GM04503 (cell line): Measurements from ENCODE around the gene CCT8.
"Not testable (repeated sequence)": the region's sequence is repeated elsewhere in the genome, so short reads cannot be mapped to it uniquely, and the experiment has no call there.

Source experiments
- DNase-seq: peaks from one replicate; pipeline ENCODE4 v3.0.0-alpha.2; 2012; ENCODE audit warnings: low read depth

CCT8 gene

DNA sequence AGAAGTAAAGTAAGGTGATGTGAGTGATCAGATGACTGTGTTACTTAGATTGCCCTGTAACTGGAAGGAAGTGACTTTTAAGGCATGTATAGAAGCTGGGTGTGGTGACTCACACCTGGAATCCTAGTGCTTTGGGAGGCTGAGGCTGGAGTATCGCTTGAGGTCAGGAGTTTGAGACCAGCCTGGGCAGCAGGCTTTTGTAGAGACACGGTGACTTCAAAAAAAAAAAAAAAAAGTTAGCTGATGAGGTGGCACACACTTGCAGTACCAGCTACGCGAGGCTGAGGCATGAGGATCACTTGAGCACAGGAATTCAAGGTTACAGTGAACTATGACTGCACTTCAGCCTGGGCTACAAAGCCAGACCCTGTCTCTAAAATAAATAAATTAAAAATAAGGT lies 51.3 kb downstream of the CCT8 start:
- DNase-seq = no peak

DNA sequence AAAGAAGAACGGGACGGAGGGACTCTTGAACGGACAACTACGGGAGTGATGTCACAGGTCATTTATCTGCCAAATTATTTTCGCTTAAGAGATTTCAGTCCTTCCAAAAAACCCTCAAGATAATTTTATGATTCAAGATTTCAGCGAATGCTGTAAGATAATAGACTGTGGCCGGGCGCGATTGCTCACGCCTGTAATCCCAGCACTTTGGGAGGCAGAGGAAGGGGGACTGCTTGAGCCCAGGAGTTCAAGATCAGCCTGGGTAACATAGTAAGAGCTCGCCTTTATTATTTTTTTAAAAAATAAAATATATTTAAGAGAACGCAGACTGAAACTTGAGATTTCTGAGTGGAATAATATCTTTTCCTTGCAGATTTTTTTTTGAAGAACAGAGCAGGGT lies 54.9 kb downstream of the CCT8 start:
- no peak for DNase-seq

DNA sequence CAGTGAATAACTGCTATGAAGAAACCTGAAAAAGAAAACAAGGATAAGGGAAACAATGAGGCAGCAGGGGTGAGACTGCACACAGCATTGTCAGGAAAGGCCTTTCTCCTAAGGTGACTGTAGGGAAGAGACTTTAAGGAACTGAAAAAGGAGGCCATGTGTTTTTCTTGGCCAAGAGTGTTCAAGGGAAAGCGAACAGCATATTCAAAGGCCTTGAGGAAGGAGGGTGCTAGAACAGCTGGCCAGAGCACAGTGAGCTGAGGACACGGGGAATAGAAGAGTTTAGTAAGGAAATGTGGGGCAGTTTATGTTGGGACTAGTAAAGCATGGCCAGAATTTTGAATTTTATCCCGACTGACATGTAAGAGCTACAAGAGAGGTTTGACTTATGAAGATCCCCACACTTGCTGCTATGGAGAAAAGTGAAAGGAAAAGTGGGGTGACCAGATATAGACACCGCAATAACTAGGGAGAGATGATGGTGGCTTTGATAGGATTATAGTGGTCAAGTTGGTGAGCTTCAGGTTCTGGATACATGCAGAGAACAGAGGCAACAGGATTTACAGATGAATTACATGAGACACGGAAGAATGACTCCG lies 55.7 kb downstream of the CCT8 start:
- no peak for DNase-seq

DNA sequence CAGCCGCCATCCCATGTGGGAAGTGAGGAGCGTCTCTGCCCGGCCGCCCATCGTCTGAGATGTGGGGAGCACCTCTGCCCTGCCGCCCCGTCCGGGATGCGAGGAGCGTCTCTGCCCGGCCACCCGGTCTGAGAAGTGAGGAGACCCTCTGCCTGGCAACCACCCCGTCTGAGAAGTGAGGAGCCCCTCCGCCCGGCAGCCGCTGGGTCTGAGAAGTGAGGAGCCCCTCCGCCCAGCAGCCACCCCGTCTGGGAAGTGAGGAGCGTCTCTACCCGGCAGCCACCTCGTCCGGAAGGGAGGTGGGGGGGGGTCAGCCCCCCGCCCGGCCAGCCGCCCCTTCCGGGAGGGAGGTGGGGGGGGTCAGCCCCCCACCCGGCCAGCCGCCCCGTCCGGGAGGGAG lies 62.2 kb downstream of the CCT8 start:
- not testable (repeated sequence) for DNase-seq

DNA sequence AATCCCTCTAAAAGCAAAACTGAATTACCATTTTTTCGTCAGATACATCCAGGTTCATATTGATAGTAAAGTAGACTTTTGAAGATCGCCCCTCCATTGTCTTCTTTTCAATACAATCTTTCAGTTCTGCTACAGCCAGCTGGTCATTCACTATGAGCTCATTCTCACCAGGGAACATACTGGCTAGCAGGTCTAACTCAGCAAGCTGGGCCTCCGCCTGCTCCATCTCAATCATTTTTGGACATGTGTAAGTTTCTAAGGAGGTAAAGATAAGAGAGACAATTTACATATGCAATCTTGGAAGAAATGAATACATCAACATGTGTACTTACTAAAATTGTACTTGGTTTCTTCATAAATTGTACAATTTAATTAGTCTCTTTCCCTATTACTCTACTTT lies 65.1 kb downstream of the CCT8 start:
- DNase-seq = no peak

DNA sequence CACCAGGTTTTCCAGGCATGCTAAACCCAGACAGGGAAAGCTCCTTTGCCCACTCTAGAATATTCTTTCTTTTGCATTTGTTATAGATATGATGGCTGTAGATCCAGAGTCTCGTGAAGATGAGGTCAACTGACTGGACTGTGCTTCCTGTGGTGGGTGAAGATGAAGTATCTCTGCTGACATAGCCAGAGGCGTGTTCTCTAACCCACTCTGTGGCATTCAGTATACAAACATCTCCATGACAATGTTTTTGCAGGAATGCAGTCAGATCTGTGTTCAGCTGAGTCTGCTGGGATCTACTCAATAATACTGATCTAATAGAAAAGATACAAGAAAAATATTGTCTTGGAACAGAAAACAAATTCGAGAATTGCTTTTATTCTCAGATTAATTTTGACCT lies 65.6 kb downstream of the CCT8 start:
- no peak for DNase-seq

DNA sequence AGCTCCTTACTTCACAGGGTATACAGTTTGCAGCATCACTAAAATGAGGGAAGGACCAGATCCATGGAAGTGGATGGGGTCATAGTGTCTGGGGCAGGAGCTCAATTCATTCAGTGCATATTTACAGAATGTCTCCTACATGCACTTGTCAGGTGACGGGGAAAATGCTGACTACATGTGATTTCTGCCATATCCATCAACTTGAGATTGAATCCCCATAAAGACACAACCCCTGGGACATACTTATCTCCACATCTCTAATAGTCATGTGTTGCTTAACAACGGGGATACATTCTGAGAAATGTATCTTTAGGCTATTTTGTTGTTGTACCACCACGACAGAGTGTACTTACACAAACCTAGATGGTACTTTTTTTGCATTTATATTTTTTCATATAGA lies 66.3 kb downstream of the CCT8 start:
- no peak for DNase-seq
